ENCODE measurements around the gene CDC25B.

CDC25B gene

DNA sequence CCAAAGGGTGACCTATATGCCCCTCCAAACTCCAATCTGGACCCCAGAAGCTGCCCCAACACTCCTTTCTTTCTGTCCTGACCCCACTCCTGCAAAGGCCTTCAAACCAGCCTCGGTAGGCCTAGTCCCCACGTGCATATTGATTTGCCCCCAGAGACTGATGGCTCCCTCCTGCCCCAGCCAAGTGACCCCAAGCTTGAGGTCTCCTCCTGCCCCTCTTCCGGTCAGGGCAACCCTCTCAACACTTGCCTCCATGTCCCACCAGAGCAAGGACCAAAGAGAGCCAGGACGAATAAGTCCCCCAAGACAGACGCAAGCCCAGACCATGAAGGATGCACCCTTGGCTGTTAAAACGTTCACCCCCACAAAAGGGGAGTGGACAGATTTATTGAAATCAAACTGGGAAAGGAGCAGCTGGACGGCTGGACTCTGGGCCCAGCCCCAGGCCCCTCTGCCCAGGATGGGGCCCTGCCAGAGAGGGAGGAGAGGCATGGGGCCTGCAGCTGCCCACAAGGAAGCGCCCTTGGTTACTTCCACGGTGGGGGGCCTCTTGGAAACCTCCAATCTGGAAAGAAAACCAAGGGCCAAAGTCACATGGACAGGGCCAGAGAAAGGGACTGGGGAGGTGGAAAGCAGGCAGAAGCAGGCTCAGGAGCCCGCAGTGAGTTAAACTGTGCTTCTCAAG is 12.5 kb upstream of the CDC25B start:
- no peak for TF ChIP-seq EZH2phosphoT487 (IDR thresholded peaks at IDR 0.05; ENCODE audit: borderline replicate concordance)
- TF ChIP-seq, protein P1, sequence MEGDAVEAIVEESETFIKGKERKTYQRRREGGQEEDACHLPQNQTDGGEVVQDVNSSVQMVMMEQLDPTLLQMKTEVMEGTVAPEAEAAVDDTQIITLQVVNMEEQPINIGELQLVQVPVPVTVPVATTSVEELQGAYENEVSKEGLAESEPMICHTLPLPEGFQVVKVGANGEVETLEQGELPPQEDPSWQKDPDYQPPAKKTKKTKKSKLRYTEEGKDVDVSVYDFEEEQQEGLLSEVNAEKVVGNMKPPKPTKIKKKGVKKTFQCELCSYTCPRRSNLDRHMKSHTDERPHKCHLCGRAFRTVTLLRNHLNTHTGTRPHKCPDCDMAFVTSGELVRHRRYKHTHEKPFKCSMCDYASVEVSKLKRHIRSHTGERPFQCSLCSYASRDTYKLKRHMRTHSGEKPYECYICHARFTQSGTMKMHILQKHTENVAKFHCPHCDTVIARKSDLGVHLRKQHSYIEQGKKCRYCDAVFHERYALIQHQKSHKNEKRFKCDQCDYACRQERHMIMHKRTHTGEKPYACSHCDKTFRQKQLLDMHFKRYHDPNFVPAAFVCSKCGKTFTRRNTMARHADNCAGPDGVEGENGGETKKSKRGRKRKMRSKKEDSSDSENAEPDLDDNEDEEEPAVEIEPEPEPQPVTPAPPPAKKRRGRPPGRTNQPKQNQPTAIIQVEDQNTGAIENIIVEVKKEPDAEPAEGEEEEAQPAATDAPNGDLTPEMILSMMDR (conservative IDR thresholded peaks at IDR 0.05; ENCODE audit: low read length) = no peak
- Histone ChIP-seq H3K4me3 (ENCODE audit: low read length, poor library complexity, severe bottlenecking) (no peak overlapping the region), H3K79me2 (ENCODE audit: insufficient read depth, low read length) (no peaks in the 10 kb centered on the region), H3K4me1 (ENCODE audit: insufficient read depth, low read length, poor library complexity, severe bottlenecking) (peaks cover 7% of the 10 kb centered on the region), H2AFZ (ENCODE audit: low read length) (no peak overlapping the region), H3F3A (ENCODE audit: low read depth) (no peaks in the 10 kb centered on the region), H3K9ac (ENCODE audit: low read depth, low read length, poor library complexity, severe bottlenecking) (no peak overlapping the region), H3K4me2 (ENCODE audit: low read depth, low read length, poor library complexity, severe bottlenecking) (no peak overlapping the region), H4K20me1 (ENCODE audit: insufficient read depth, low read length, poor library complexity, severe bottlenecking) (no peaks in the 10 kb centered on the region), H3K27me3 (ENCODE audit: insufficient read depth, low read length, poor library complexity, severe bottlenecking) (no peaks in the 10 kb centered on the region), H3K9me3 (ENCODE audit: insufficient read depth, low read depth, low read length) (no peaks in the 10 kb centered on the region), H3K9me2 (replicated peaks; ENCODE audit: low read depth, low read length) (no peaks in the 10 kb centered on the region), H3K36me3 (ENCODE audit: insufficient read depth, low read length) (no peaks in the 10 kb centered on the region)

DNA sequence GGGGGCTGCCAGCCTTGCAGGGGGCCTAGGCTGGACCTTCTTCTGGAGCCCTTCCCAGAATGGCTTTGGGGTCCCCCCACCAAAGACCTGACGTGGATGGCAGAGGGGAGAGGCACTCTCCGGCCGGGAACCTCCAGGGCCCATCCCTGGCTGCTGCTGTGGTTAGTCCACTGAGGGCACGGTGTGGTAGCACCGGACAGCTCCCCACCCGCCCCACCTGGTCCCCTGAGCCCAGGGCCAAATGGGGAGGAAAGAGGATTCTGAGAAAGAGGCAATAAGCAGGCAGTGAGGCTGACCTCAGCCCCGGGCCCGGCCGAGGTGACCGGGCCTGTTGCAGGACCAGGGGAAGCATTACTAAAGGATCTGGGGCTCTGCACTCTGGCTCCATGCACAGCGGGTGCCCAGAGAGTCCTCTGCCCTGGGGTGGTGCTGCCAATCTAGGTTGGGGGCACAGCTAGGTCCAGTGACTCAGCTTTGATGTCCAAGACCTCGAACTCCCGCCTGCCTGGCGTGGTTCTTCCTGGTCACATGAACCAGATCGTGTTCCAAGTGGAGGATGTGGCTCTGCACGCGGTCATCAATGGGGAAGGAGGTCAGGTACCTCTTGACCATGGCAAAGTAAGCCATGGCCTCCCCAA is 11.8 kb upstream of the CDC25B start:
- H3K27me3 ChIP-seq (ENCODE audit: insufficient read depth, low read length, poor library complexity, severe bottlenecking) = no peaks in the 10 kb centered on the region
- no peaks in the 10 kb centered on the region for H3K79me2 ChIP-seq (ENCODE audit: insufficient read depth, low read length)
- H3K4me3 ChIP-seq (ENCODE audit: low read length, poor library complexity, severe bottlenecking) = no peak overlapping the region
- H3K9me2 ChIP-seq (replicated peaks; ENCODE audit: low read depth, low read length) = no peaks in the 10 kb centered on the region
- H3K36me3 ChIP-seq (ENCODE audit: insufficient read depth, low read length) = no peaks in the 10 kb centered on the region
- no peak overlapping the region for H3K9ac ChIP-seq (ENCODE audit: low read depth, low read length, poor library complexity, severe bottlenecking)
- H3F3A ChIP-seq (ENCODE audit: low read depth) = no peaks in the 10 kb centered on the region
- no peak overlapping the region for H2AFZ ChIP-seq (ENCODE audit: low read length)
- H3K4me1 ChIP-seq (ENCODE audit: insufficient read depth, low read length, poor library complexity, severe bottlenecking) = peaks cover 7% of the 10 kb centered on the region
- no peak overlapping the region for H3K4me2 ChIP-seq (ENCODE audit: low read depth, low read length, poor library complexity, severe bottlenecking)
- H3K9me3 ChIP-seq (ENCODE audit: insufficient read depth, low read depth, low read length) = no peaks in the 10 kb centered on the region
- H4K20me1 ChIP-seq (ENCODE audit: insufficient read depth, low read length, poor library complexity, severe bottlenecking) = no peaks in the 10 kb centered on the region
- TF ChIP-seq, protein P1 (conservative IDR thresholded peaks at IDR 0.05; ENCODE audit: low read length) = no peak
- TF ChIP-seq EZH2phosphoT487 (IDR thresholded peaks at IDR 0.05; ENCODE audit: borderline replicate concordance) = no peak

DNA sequence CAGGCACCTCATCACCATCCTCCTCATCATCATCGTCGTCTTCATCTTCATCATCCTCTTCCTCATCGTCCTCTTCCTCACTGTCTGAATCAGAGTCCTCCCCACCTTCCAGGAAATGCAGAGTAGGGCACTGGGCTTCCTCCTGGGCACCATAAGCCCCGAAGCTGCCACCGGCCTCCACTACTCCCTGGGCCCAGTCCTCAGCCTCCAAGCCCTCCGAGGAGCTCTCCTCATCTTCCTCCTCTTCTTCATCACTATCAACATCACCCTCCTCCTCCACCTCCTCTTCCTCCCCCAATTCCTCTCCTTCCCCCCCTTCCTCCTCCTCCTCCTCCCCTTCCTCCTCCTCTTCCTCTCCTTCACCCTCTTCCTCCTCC is 11.3 kb upstream of the CDC25B start:
- no peaks in the 10 kb centered on the region for H4K20me1 ChIP-seq (ENCODE audit: insufficient read depth, low read length, poor library complexity, severe bottlenecking)
- no peaks in the 10 kb centered on the region for H3K27me3 ChIP-seq (ENCODE audit: insufficient read depth, low read length, poor library complexity, severe bottlenecking)
- H3K9me2 ChIP-seq (replicated peaks; ENCODE audit: low read depth, low read length) = no peaks in the 10 kb centered on the region
- H3K79me2 ChIP-seq (ENCODE audit: insufficient read depth, low read length) = no peaks in the 10 kb centered on the region
- H3K4me3 ChIP-seq (ENCODE audit: low read length, poor library complexity, severe bottlenecking) = no peak overlapping the region
- no peaks in the 10 kb centered on the region for H3F3A ChIP-seq (ENCODE audit: low read depth)
- no peaks in the 10 kb centered on the region for H3K9me3 ChIP-seq (ENCODE audit: insufficient read depth, low read depth, low read length)
- H3K9ac ChIP-seq (ENCODE audit: low read depth, low read length, poor library complexity, severe bottlenecking) = no peak overlapping the region
- TF ChIP-seq, protein P1 (conservative IDR thresholded peaks at IDR 0.05; ENCODE audit: low read length) = no peak
- TF ChIP-seq EZH2phosphoT487 (IDR thresholded peaks at IDR 0.05; ENCODE audit: borderline replicate concordance) = no peak
- H3K4me2 ChIP-seq (ENCODE audit: low read depth, low read length, poor library complexity, severe bottlenecking) = no peak overlapping the region
- no peaks in the 10 kb centered on the region for H3K36me3 ChIP-seq (ENCODE audit: insufficient read depth, low read length)
- no peak overlapping the region for H2AFZ ChIP-seq (ENCODE audit: low read length)
- H3K4me1 ChIP-seq (ENCODE audit: insufficient read depth, low read length, poor library complexity, severe bottlenecking) = peaks cover 7% of the 10 kb centered on the region
